Inflammatory macrophage treated with lipopolysaccharide for 4 hours (primary cell): Measurements from ENCODE around the gene EML4.
"Not testable (repeated sequence)": the region's sequence is repeated elsewhere in the genome, so short reads cannot be mapped to it uniquely, and the experiment has no call there.

Experiments
- DNase-seq: peaks from one replicate; pipeline ENCODE4 v3.0.0-alpha.2; 2020

The EML4 gene

GRCh38 chr2:42172020-42172419, 2.9 kb downstream of the EML4 start:
- no peak for DNase-seq

GRCh38 chr2:42172566-42172965, 3.4 kb downstream of the EML4 start:
- DNase-seq, result no peak

GRCh38 chr2:42173467-42173866, 4.3 kb downstream of the EML4 start:
- not testable (repeated sequence) for DNase-seq

GRCh38 chr2:42176992-42177738, 8.0 kb downstream of the EML4 start:
- DNase-seq, result no peak

- no peak for DNase-seq
These were observed 9.2 kb downstream of the EML4 start for GRCh38 chr2:42178335-42178734.

GRCh38 chr2:42180300-42180699, 11.1 kb downstream of the EML4 start:
- DNase-seq, result no peak

- peak; percentile 20 for DNase-seq
These were observed 13.6 kb downstream of the EML4 start for GRCh38 chr2:42182654-42183308.

GRCh38 chr2:42183775-42184174, 14.6 kb downstream of the EML4 start:
- no peak for DNase-seq

GRCh38 chr2:42184346-42184745, 15.2 kb downstream of the EML4 start:
- DNase-seq, result no peak

- no peak for DNase-seq
These were observed 16.2 kb downstream of the EML4 start for GRCh38 chr2:42185220-42185921.

- DNase-seq, result no peak
These were observed 17.2 kb downstream of the EML4 start for GRCh38 chr2:42186366-42186765.

- no peak for DNase-seq
These were observed 17.9 kb downstream of the EML4 start for GRCh38 chr2:42186945-42187632.

- no peak for DNase-seq
These were observed 18.7 kb downstream of the EML4 start for GRCh38 chr2:42187886-42188285.

- no peak for DNase-seq
These were observed 20.0 kb downstream of the EML4 start for GRCh38 chr2:42189235-42189566.

- no peak for DNase-seq
These were observed 21.0 kb downstream of the EML4 start for GRCh38 chr2:42190191-42190590.

- no peak for DNase-seq
These were observed 22.3 kb downstream of the EML4 start for GRCh38 chr2:42191285-42192009.

GRCh38 chr2:42192010-42192373, 22.8 kb downstream of the EML4 start:
- no peak for DNase-seq

GRCh38 chr2:42192652-42193566, 23.8 kb downstream of the EML4 start:
- DNase-seq, result no peak

- DNase-seq, result peak; percentile 63
These were observed 24.6 kb downstream of the EML4 start for GRCh38 chr2:42193722-42194187.

GRCh38 chr2:42194428-42194827, 25.3 kb downstream of the EML4 start:
- DNase-seq, result no peak

- no peak for DNase-seq
These were observed 26.4 kb downstream of the EML4 start for GRCh38 chr2:42195559-42195958.

GRCh38 chr2:42196070-42196402, 26.9 kb downstream of the EML4 start:
- no peak for DNase-seq
